ENCODE measurements around the gene BNIP3.

BNIP3 gene

DNA sequence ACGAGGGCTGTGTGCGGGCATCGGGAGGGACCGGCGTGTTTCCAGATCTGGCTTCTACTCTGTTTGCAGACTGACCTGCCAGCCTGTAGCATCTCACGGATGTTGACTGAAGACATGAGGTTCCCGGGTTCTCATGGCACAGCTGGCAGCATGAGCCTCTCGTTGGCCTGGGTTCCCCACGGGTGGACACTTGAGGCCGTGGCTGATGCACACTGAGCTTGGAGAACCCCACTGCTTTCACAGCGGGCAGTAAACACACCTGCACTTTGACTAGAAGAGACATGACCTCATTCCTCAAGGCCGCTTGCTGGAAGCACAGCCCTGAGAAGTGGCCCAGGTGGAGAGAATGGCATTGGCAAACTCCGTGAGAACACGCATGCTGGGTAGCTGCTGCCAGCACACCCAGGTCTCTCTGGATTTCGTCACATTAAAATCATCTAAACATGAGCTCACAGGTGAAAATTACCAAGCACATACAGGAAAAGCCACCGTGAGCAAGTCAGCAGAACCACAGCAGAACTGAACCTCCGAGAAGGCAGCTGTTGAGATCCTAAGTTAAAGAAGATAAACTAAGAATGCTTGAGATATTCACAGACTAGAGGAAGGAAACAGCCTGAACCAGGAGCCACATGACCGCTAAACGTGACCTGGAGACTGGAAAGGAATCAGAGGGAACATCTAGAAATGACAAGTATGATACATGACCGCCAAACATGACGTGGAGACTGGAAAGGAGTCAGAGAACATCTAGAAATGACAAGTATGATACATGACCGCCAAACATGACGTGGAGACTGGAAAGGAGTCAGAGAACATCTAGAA is 32.5 kb downstream of the BNIP3 start:
- DNase-seq, result no peak

- no peak for DNase-seq
Measured at GRCh38 chr10:131948501-131948900, 33.2 kb downstream of the BNIP3 start.

DNA sequence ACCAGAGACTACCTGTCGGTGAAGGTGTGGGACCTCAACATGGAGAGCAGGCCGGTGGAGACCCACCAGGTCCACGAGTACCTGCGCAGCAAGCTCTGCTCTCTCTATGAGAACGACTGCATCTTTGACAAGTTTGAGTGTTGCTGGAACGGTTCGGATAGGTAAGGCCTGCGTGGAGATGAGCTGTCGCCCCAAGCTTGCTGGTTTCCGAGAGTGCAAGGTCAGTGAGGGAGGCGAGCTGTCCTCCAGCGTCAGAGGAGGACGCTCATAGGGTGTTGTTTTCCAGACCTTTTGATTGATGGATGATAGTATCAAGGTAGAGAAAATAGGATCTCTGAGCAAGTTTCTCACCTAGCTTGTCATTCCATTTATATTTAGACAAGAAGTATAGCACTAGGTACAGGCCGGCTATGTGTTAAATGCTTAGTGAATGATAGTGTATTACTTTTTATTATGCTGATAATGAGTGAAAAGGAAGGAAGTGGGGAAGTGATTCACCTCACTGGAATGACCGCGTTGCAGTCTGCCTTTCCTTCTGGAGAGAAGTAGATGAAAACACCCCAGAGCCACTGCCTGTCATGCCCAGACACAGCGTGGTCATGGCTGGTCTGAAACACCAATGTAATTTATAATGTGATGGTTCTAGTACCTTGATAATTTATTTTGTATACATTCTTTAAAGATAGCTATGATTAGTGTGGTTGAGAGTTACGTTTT is 33.9 kb downstream of the BNIP3 start:
- no peak for DNase-seq

GRCh38 chr10:131946880-131947279 is 34.8 kb downstream of the BNIP3 start:
- no peak for DNase-seq

- no peak for DNase-seq
Measured at GRCh38 chr10:131946321-131946751, 35.4 kb downstream of the BNIP3 start.

DNA sequence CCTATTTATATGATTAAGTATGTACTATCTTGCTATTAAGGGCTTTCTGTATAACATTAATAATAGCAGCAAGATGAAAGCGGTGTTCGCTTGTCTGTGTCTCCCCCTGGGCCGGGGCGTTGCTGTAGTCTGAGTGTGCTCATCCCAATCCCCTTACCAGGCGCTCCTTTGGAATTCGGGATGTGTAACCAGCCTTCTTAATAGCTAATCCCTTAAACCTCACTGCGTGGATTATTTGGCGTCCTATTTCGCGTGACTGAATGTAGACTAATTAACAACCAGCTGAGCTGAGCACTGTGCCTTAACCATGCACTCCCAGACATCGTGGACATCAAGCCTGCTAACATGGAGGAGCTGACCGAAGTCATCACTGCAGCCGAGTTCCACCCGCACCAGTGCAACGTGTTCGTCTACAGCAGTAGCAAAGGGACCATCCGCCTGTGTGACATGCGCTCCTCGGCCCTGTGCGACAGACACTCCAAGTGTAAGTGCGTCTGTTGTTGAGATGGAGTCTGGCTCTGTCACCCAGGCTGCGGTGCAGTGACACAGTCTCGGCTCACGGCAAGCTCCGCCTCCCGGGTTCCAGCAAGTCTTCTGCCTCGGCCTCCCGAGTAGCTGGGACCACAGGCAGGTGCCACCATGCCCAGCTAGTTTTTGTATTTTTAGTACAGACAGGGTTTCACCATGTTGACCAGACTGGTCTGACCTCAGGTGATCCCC is 36.6 kb downstream of the BNIP3 start:
- no peak for DNase-seq

- no peak for DNase-seq
Measured at GRCh38 chr10:131944412-131944811, 37.3 kb downstream of the BNIP3 start.

GRCh38 chr10:131943021-131943814 is 38.5 kb downstream of the BNIP3 start:
- no peak for DNase-seq

DNA sequence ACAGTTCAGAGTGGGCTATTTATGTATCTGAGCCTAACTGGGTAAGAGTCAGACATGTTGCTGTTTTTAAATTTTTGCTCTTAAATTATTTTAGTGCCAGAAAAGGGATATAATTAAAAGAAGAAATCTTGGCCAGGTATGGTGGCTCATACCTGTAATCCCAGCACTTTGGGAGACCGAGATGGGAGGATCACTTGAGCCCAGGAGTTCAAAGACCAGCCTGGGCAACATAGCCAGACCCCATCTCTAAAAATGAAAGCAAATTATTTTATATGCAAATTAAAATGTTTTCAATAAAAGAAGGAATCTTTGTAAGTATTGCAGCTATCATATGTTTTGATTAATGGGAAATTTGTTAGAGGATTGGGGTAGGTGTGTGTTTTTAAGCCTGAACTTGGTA is 39.3 kb downstream of the BNIP3 start:
- no peak for DNase-seq

GRCh38 chr10:131938681-131939080 is 43.0 kb downstream of the BNIP3 start:
- no peak for DNase-seq

DNA sequence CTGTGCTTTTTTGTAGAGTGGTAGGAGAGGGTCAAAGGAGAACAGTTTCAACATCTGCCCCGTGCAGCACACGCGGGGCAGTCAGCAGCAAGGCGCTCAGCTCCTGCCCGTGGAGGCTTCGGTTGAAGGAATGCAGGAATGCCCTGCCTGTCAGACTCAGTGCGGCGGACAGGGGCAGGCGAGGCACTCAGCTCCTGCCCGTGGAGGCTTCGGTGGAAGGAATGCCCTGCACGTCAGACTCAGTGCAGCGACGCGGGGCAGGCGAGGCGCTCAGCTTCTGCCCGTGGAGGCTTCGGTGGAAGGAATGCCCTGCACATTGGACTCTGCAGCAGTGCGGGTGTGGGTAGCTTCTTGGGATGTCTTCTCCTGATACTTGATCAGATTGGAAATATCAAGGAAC is 43.9 kb downstream of the BNIP3 start:
- DNase-seq, result no peak

DNA sequence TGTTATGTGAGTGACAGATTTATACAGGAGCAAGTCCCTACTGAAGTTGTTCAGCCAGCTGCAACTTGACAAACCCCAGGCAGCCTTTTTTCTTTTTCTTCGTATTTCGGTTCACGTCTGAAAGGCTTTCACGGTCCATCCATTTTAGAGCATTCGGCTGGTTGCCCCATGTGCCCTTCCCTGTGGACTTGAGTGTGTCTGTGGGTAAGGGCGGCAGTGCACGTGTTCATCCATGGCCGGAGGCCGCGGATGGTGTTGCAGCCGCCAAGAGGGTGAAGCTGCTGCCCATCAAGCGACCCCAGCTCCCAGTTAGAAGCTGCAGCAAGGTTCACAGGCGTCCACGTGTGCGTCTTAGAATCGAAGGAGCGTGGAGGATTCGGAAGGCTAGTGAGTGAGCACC is 45.0 kb downstream of the BNIP3 start:
- no peak for DNase-seq

DNA sequence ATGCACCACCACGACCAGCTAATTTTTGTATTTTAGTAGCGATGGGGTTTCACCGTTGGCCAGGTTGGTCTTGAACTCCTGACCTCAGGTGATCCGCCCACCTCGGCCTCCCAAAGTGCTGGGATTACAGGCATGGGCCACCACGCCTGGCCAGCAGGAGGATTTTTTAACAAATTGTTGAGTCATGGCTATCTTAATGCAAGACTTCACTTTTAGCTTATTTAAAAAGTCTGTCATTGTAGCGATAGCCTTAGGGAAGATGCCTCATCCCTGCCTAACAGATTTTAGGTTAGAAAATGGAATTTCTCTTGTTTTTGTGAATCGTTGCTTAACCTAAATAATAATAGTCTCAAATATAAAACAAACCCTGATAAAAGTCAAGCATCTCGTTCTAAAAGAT is 45.4 kb downstream of the BNIP3 start:
- DNase-seq, result no peak

- DNase-seq, result no peak
Measured at GRCh38 chr10:131935260-131935659, 46.5 kb downstream of the BNIP3 start.

GRCh38 chr10:131934769-131935168 is 47.0 kb downstream of the BNIP3 start:
- DNase-seq, result no peak

DNA sequence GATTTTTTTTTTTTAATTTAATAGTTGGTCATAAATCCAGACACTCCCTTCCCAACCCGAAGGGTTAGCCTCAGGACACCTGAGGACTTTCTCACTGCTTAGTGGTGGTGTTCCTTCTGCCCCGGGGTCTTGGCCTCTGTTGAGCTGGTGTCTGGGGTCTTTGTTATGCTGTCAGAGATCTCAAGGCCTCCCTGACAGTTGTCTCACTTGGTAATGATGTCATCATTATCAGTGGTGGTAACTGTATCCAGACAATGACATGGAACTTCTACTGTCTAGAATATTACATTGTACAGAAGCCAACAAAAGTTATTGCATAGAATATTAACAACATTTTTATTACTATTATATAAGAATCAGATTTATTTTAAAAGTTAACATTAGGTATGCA is 48.0 kb downstream of the BNIP3 start:
- DNase-seq, result no peak

GRCh38 chr10:131933016-131933695 is 48.6 kb downstream of the BNIP3 start:
- DNase-seq, result no peak

DNA sequence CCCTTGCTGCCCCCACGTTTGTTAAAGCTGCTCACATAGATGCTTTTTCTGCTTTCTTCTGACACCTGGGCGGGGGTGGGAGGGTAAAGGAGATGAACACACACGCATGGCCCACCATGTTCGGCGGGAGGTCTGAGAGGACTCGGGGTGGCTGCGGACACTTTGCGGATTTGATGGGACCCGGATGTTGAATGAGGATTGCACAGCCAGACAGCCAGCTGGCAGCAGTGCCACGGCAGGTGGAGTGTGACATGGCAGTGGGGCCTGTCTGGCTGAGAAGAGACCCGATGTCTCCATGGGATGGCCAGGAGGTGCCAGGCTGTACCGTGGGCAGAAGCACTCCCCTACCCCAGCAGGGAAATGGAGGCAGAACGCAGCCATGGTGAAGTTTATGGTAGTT is 49.7 kb downstream of the BNIP3 start:
- DNase-seq, result no peak

GRCh38 chr10:131930586-131931330 is 51.0 kb downstream of the BNIP3 start:
- no peak for DNase-seq

- DNase-seq, result no peak
Measured at GRCh38 chr10:131930150-131930549, 51.6 kb downstream of the BNIP3 start.

GRCh38 chr10:131929122-131929845 is 52.4 kb downstream of the BNIP3 start:
- DNase-seq, result no peak

All from NCI-H1417 treated with DMSO at 0.1 percent for 48 hours (cell line).